ENCODE measurements around the gene PTGER1.

Gene PTGER1

GRCh38 chr19:14441041-14441938, 33.9 kb downstream of the PTGER1 start:
- no peak for DNase-seq (ENCODE audit: low read depth)

- DNase-seq (ENCODE audit: low read depth): peak; percentile 73
Measured at GRCh38 chr19:14440049-14440448, 35.1 kb downstream of the PTGER1 start.

- no peak for DNase-seq (ENCODE audit: low read depth)
Measured at GRCh38 chr19:14439014-14439413, 36.1 kb downstream of the PTGER1 start.

GRCh38 chr19:14437578-14438140, 37.5 kb downstream of the PTGER1 start:
- no peak for DNase-seq (ENCODE audit: low read depth)

- DNase-seq (ENCODE audit: low read depth): no peak
Measured at GRCh38 chr19:14435320-14436050, 39.7 kb downstream of the PTGER1 start.

- peak; percentile 50 for DNase-seq (ENCODE audit: low read depth)
Measured at GRCh38 chr19:14434543-14435319, 40.4 kb downstream of the PTGER1 start.

GRCh38 chr19:14433554-14434501, 41.3 kb downstream of the PTGER1 start:
- DNase-seq (ENCODE audit: low read depth): no peak

GRCh38 chr19:14432791-14433553, 42.2 kb downstream of the PTGER1 start, which contains the start of gene PKN1:
PKN1 (plus strand) TSS chr19:14433306; CDS start chr19:14433522, 216 bp downstream.
- DNase-seq (ENCODE audit: low read depth): peak; percentile 61

- no peak for DNase-seq (ENCODE audit: low read depth)
Measured at GRCh38 chr19:14430712-14431111, 44.4 kb downstream of the PTGER1 start.

GRCh38 chr19:14428882-14429416, 46.2 kb downstream of the PTGER1 start:
- DNase-seq (ENCODE audit: low read depth): no peak

GRCh38 chr19:14427461-14427860, 47.7 kb downstream of the PTGER1 start:
- DNase-seq (ENCODE audit: low read depth): no peak

- DNase-seq (ENCODE audit: low read depth): no peak
Measured at GRCh38 chr19:14425696-14426138, 49.4 kb downstream of the PTGER1 start.

All from stimulated activated CD8-positive, alpha-beta memory T cell treated with anti-CD3 and anti-CD28 coated beads, Interleukin-4, amount 100 ng/mL, for 24 hours (primary cell).